SK-N-SH (cell line): ENCODE results near the gene RASA3. TPM values are rescaled to one million over a fixed set of nuclear protein-coding genes. Genes with fewer than 3 reads are reported as not detected.

Experiments used
- CTCF ChIP-seq: fragments of 200-600 bp; sonication (generic); IDR thresholded peaks from 2 replicates; pipeline ENCODE4 v1.6.1; 2017; ENCODE audit warnings: antibody characterized with exemption, mild to moderate bottlenecking, moderate library complexity
- ELF1 ChIP-seq: IDR thresholded peaks from 2 replicates; pipeline ENCODE4 v1.4.0; 2012
- EP300 ChIP-seq, 2 experiments: IDR thresholded peaks; 2 replicates each; pipeline versions ENCODE4 v1.4.0 to v1.6.1; 2012; ENCODE audit warnings: borderline replicate concordance in 1 of 2, low read depth in 1 of 2, low read length in 1 of 2
- EZH2phosphoT487 ChIP-seq: fragments of 200-600 bp; sonication (generic); IDR thresholded peaks from 2 replicates; pipeline ENCODE4 v1.6.1; 2017; ENCODE audit warnings: low read depth, mixed run types, mild to moderate bottlenecking, antibody characterized with exemption, moderate library complexity, borderline replicate concordance
- FOSL2 ChIP-seq: IDR thresholded peaks from 2 replicates; pipeline ENCODE4 v1.4.0; 2012; ENCODE audit warnings: low read depth, mild to moderate bottlenecking, moderate library complexity, borderline replicate concordance
- FOXJ3 ChIP-seq: sonication (generic); formaldehyde crosslinking; IDR thresholded peaks from 2 replicates; pipeline ENCODE4 v1.5.1; 2020; ENCODE audit warnings: mild to moderate bottlenecking, missing genetic modification reagents
- GATA2 ChIP-seq: sonication (generic); formaldehyde crosslinking; IDR thresholded peaks from 2 replicates; pipeline ENCODE4 v1.5.0; 2020; ENCODE audit warnings: mild to moderate bottlenecking, missing genetic modification reagents
- IRF3 ChIP-seq: fragments of 150-350 bp; IDR thresholded peaks from 2 replicates; pipeline ENCODE4 v1.6.1; 2016; ENCODE audit warnings: mild to moderate bottlenecking, low read depth, low read length
- MEF2A ChIP-seq: IDR thresholded peaks from 2 replicates; pipeline ENCODE4 v1.4.0; 2012; ENCODE audit warnings: low read depth, borderline replicate concordance
- POLR2AphosphoS5 ChIP-seq: IDR thresholded peaks from 2 replicates; pipeline ENCODE4 v1.6.1; 2012; ENCODE audit warnings: low read depth, low read length
- RAD21 ChIP-seq: IDR thresholded peaks from 2 replicates; pipeline ENCODE4 v1.6.1; 2012; ENCODE audit warnings: mild to moderate bottlenecking, low read length
- REST ChIP-seq: IDR thresholded peaks from 2 replicates; pipeline ENCODE4 v1.6.1; 2012; ENCODE audit warnings: mild to moderate bottlenecking, low read depth, low read length, moderate library complexity
- RFX5 ChIP-seq: IDR thresholded peaks from 2 replicates; pipeline ENCODE4 v1.6.1; 2012; ENCODE audit warnings: mild to moderate bottlenecking, improper control_type of control experiment, low read length
- SIN3A ChIP-seq: IDR thresholded peaks from 2 replicates; pipeline ENCODE4 v1.6.1; 2012; ENCODE audit warnings: low read depth, mild to moderate bottlenecking, low read length, moderate library complexity, borderline replicate concordance
- USF2 ChIP-seq: fragments of 150-350 bp; IDR thresholded peaks from 2 replicates; pipeline ENCODE4 v1.6.1; 2017; ENCODE audit warnings: antibody characterized with exemption, low read length, low read depth, borderline replicate concordance
- polyA plus RNA-seq, 3 experiments: library from polyadenylated mRNA; depleted of rRNA; stranded (reverse); fragments of >200 nt; gene quantifications; 2 replicates each; pipeline ENCODE4 v1.2.3, GENCODE V29; 2012

Gene RASA3
- polyA plus RNA-seq, 1 of the 3 experiments (the other 2 are of a cell fraction) = 25.1 TPM

- TF ChIP-seq REST (no peak), FOSL2 (no peak), IRF3 (no peak), MEF2A (no peak), RFX5 (no peak), EP300 (IDR thresholded peaks at IDR 0.05; ENCODE audit: borderline replicate concordance in 1 of 2, low read depth in 1 of 2, low read length in 1 of 2) (peak in 1 of 2 experiments; percentile 6; a peak in 1 of 4 replicates), SIN3A (no peak), GATA2 (CRISPR knock-in tag) (0 out of 2 replicates have a peak, but pooled peaks have one; percentile 7), CTCF (no peak), FOXJ3 (CRISPR knock-in tag) (no peak), RAD21 (peak; percentile 23; the same call in 1 of the 2 replicates), POLR2AphosphoS5 (no peak; the same call in 1 of the 2 replicates), EZH2phosphoT487 (no peak), USF2 (no peak), ELF1 (no peak)
- TF ChIP-seq, all 33 proteins: peak for 5
These were observed 67.8 kb downstream of the RASA3 start (continued) for GRCh38 chr13:114064450-114065140.
